Erythroblast (primary cell): ENCODE data around the gene NDUFB3.

Source experiments
- GATA1 ChIP-seq: IDR thresholded peaks from 2 replicates; pipeline ENCODE4 v1.6.1; 2011; ENCODE audit warnings: low read depth, mild to moderate bottlenecking, control low read depth, low read length, moderate library complexity
- POLR2A ChIP-seq: IDR thresholded peaks from 2 replicates; pipeline ENCODE4 v1.6.1; 2011; ENCODE audit warnings: mild to moderate bottlenecking, low read length

- TF ChIP-seq POLR2A (no peak), GATA1 (no peak)
These were observed 14.0 kb upstream of the NDUFB3 start for GRCh38 chr2:201057715-201058248.
